Activated naive CD8-positive, alpha-beta T cell treated with anti-CD3 and anti-CD28 coated beads, Interleukin-2, amount 50 U/mL, for 16 hours (primary cell): Measurements from ENCODE around the gene TACC2.

Experiments used
- DNase-seq: peaks from one replicate; pipeline ENCODE4 v3.0.0-alpha.2; 2020; ENCODE audit warnings: low read depth, low spot score

The TACC2 gene

GRCh38 chr10:122293156-122293960 lies 304.4 kb downstream of the TACC2 start:
- no peak for DNase-seq

DNA sequence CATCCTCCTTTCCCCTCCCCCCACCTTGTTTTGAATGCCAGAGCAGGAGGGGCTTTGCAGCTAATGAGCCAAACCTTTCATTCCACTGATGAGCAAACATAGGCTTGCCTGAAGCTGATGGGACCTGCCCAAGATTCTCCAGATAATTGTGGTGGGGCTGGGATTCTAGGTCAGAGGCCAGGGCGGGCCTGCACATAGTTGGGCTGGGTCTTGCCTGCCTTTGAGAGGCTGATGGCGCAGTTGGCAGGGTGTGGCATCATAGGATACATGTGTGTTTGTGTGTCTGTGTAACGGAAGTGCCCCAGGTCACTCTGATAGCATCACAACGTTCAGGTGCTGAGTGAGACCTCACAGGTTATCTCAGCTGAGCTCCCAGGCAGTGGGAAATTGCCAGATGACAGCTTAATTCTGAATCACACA lies 305.0 kb downstream of the TACC2 start:
- no peak for DNase-seq

- no peak for DNase-seq
Measured at GRCh38 chr10:122294511-122295450, 305.8 kb downstream of the TACC2 start.

DNA sequence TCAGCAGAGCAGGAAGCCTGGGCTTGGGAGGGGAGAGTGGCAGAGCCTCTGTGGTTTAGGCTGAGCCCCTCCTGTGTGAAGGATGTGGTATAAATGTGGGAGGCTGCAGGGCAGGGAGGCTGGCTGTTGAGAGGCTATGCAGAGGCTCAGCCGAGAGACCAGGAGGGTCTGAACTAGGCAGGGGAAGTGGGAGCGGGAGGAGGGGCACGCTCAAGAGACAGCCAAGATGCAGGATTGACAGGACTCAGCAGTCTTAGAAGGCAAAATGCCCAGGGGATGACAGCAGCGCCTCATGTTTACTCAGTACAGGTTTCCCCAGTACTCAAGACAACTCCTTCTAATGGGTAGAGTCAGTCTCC lies 306.5 kb downstream of the TACC2 start:
- DNase-seq = no peak

DNA sequence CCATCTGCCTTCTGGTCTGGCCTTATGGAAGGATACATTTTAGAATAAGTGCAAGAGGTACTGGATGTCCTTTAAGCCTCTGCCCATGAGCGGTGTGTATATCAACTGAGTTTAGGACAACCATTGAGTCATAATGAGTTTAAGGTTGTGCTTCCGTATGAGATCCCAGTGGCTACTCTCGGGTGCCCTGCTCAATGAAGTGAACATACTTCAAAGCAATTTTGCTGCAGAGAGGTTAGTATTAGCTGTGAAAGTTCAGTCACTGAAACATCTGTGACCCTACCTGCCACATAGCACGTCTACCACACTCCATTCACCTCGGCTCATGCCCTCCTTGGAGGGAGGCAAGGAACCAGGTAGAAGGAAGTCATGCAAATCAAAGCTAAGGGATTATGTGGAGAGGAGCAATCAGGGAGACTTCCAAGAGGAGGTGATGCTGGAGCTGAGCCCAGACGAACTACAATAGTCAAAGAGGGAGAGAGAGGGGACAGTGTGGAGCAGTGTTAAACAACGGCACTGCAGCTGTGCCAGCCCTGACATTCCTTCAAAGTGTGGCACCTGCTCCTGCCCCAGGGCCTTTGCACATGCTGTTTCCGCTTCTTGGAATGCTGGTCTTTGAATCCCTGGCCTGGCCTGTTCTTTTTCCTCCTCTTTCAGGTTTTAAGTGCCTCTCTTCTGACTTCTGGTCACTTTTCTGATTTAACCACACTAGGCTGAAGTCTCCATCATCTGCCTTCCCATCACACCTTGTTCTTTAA lies 307.6 kb downstream of the TACC2 start:
- no peak for DNase-seq

DNA sequence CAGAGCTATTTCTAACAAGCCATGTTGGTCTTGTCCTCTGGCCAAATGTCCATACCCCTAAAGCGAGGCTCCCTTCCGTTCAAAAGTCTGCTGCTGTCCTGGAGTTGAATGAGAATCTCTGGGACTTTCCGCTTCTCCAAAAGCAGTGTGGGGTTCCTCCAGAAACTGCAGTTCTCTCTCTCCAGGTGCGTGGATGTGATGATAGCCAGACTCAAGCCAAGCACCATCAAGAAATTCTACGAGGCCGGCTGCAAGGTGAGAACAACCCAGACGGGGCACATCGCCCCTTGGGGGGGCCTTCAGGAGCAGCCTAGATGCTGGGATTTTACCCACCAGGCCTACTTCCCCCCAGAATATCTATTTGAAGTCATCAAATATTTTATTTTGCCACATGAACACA lies 308.6 kb downstream of the TACC2 start:
- no peak for DNase-seq

GRCh38 chr10:122298206-122298597 lies 309.2 kb downstream of the TACC2 start:
- DNase-seq = no peak

- peak; percentile 31 for DNase-seq
Measured at GRCh38 chr10:122298598-122299301, 309.8 kb downstream of the TACC2 start.

GRCh38 chr10:122299423-122300075 lies 310.6 kb downstream of the TACC2 start:
- DNase-seq = no peak

- DNase-seq = no peak
Measured at GRCh38 chr10:122301055-122301810, 312.3 kb downstream of the TACC2 start.

DNA sequence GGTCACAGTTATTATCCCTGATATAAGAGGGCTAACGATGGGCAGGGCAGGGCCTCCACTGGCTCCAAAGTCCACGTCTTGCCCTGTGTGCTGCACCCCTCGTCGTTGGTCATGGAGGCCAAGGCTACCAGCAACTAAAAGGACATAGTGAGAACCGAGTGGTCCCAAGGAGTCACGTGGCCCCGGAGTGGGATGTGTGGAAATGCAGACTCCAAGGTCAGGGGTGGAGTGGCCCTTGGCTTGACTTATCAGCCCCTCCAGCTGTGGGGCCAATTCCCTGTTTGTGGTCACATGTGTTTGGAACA lies 312.8 kb downstream of the TACC2 start:
- no peak for DNase-seq

GRCh38 chr10:122302315-122302714 lies 313.4 kb downstream of the TACC2 start:
- no peak for DNase-seq

- DNase-seq = no peak
Measured at GRCh38 chr10:122303271-122304053, 314.5 kb downstream of the TACC2 start.
